Aorta (tissue), 5 donors: ENCODE data around the gene C17orf67. TPM values are rescaled to one million over a fixed set of nuclear protein-coding genes. Genes with fewer than 3 reads are reported as not detected.
"Not testable (repeated sequence)": the region's sequence is repeated elsewhere in the genome, so short reads cannot be mapped to it uniquely, and the experiment has no call there.

Experiments
- ATAC-seq: fragments of 200-7000 bp; cut with Tn5 transposase; one replicate; pipeline ENCODE4 v1.9.1; 2022; ENCODE audit warnings: moderate library complexity; ENCODE audit not compliant: low FRiP score
- DNase-seq, 2 donors: peaks; one replicate each; pipeline ENCODE4 v3.0.0-alpha.2; 2020
- H3K27ac ChIP-seq, 2 donors: one replicate each; pipeline ENCODE4 v1.5.1; 2013; ENCODE audit warnings: low read length in 2 of 2, mild to moderate bottlenecking in 2 of 2, moderate library complexity in 2 of 2, control low read depth in 1 of 2, inconsistent platforms in 1 of 2, low read depth in 1 of 2
- H3K27me3 ChIP-seq, 2 donors: one replicate each; pipeline ENCODE4 v1.6.1; 2013; ENCODE audit warnings: control low read depth in 1 of 2, low read length in 1 of 2, mild to moderate bottlenecking in 1 of 2, moderate library complexity in 1 of 2; ENCODE audit not compliant: insufficient read depth in 2 of 2, control insufficient read depth in 1 of 2
- H3K36me3 ChIP-seq, 2 donors: one replicate each; pipeline ENCODE4 v1.6.1; 2013; ENCODE audit warnings: control low read depth in 1 of 2, low read length in 1 of 2, mild to moderate bottlenecking in 1 of 2; ENCODE audit not compliant: insufficient read depth in 2 of 2, control insufficient read depth in 1 of 2
- H3K4me1 ChIP-seq, 2 donors: one replicate each; pipeline ENCODE4 v1.6.1; 2013; ENCODE audit warnings: low read length in 2 of 2, control low read depth in 1 of 2, mild to moderate bottlenecking in 1 of 2, moderate library complexity in 1 of 2; ENCODE audit not compliant: insufficient read depth in 2 of 2, control insufficient read depth in 1 of 2
- H3K4me3 ChIP-seq, 2 donors: one replicate each; pipeline ENCODE4 v1.5.1; 2013; ENCODE audit warnings: low read length in 2 of 2, control low read depth in 1 of 2, mild to moderate bottlenecking in 1 of 2
- H3K9me3 ChIP-seq: one replicate; pipeline ENCODE4 v1.6.1; 2013; ENCODE audit warnings: mild to moderate bottlenecking, low read length; ENCODE audit not compliant: control insufficient read depth
- WGBS, 2 donors: extraction: QIAGEN DNeasy Blood & Tissue Kit; methylation state at CpG; one replicate each; pipeline ENCODE4 v1.1.7; 2013; 5-methylcytosine and 5-hydroxymethylcytosine counted together
- intact Hi-C, 2 donors: fragments of 100-400 bp; cut with DNase I; formaldehyde crosslinking; loops; one replicate each; pipeline versions ENCODE4 v1.14.2 to v1.15.0; 2022
- polyA plus RNA-seq, 2 donors: library from polyadenylated mRNA; stranded (reverse); fragments of 200-250 nt; gene quantifications; one replicate each; pipeline ENCODE4 v1.2.3, GENCODE V29; 2013
- total RNA-seq, 2 donors: library from RNA; stranded (reverse); fragmentation: NEBNext Ultra II Directional; extraction: Animal tissue kit (Norgen Biotek cat#: 25700); gene quantifications; one replicate each; pipeline ENCODE4 v1.2.1, GENCODE V29; 2021
- donor health status: healthy with polysubstance abuse.
- donor health status: Bipolar disorder and iron deficiency.
- donor health status: DM: no; HTN: no; CAD: no.
- donor health status: DM: no; HTN: no; CAD: no.
- donor health status: DM: yes; HTN: yes; CAD: no.

The C17orf67 gene
- total and polyA plus RNA-seq, 4 donors, result 1.3 to 5.0 (median 3.5) TPM

DNA sequence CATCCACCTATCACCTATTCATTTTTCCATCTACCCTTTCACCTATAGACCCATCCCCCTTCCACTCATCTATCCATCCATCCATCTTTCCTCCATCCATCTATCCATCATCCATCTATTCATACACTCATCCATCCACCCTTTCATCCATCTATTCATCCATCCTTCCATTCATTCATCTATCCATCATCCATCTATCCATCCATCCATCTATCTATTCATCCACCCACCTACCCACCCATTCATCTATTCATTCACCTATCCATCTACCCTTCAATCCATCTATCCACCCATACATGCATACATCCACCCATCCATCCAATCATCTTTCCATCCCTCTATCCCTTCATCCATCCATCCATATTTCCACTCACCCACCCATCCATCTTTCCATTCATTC is 63.3 kb downstream of the C17orf67 start:
- Histone ChIP-seq H3K27ac (no peak overlapping the region), H3K27me3 (no peaks in the 10 kb centered on the region), H3K4me1 (no peaks in the 10 kb centered on the region), H3K9me3 (no peaks in the 10 kb centered on the region), H3K36me3 (no peaks in the 10 kb centered on the region), H3K4me3 (no peak overlapping the region)
- no peak for ATAC-seq
- intact Hi-C loops, result no loop called here
- no peak for DNase-seq

DNA sequence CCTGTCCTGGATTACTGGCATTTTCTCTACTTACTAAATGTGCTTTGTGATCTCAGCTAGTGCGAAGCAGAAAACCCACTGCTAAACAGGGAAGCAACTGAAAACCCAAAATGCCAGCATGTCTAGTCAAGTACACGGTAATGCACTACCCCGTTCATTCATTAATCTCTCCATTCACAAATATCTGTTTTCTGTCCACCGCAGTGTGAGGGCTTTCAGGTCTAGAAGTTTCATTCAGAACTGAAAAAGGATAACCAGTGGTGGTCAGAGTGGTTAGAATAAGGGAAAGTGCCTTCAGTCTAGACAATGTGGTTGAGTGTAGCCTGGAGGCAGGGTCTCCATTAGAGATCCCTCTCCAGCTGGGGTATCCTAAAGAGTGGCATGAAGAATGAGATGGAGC is 68.3 kb downstream of the C17orf67 start:
- intact Hi-C loops, result no loop called here
- Histone ChIP-seq H3K36me3 (no peaks in the 10 kb centered on the region), H3K4me3 (no peak overlapping the region), H3K4me1 (no peaks in the 10 kb centered on the region), H3K27me3 (no peaks in the 10 kb centered on the region), H3K27ac (no peak overlapping the region), H3K9me3 (peaks cover 2% of the 10 kb centered on the region)
- ATAC-seq (no peak), DNase-seq (no peak)
- 76 to 82% methylated on average over 4 of the region's 4 CpGs for WGBS, 2 donors

DNA sequence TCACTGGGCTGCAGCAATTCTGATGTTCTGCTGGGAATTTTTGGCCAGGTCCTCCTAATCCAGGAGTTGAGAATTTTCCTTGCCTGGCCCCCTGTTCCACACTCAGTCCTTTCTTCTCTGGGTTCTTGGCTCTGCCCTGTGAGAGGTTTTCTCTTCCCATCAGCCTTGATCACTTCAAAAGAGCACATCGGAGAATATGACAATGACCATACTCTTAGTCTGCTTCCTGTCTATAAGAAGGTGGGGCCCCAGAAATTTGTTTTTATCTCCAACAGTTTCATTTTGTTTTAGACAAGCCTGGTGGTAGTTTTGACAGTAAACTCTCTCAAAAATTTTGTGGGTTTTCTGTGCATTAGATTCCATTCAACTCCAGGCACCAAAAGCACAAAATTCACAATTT is 70.7 kb downstream of the C17orf67 start:
- intact Hi-C loops, result no loop called here
- Histone ChIP-seq H3K4me3 (no peak overlapping the region), H3K27me3 (no peaks in the 10 kb centered on the region), H3K27ac (no peak overlapping the region), H3K9me3 (peaks cover 2% of the 10 kb centered on the region), H3K4me1 (no peaks in the 10 kb centered on the region), H3K36me3 (no peaks in the 10 kb centered on the region)
- WGBS, 2 donors, result 85 to 89% methylated on average over 1 of the region's 1 CpG
- no peak for ATAC-seq
- DNase-seq, result no peak

DNA sequence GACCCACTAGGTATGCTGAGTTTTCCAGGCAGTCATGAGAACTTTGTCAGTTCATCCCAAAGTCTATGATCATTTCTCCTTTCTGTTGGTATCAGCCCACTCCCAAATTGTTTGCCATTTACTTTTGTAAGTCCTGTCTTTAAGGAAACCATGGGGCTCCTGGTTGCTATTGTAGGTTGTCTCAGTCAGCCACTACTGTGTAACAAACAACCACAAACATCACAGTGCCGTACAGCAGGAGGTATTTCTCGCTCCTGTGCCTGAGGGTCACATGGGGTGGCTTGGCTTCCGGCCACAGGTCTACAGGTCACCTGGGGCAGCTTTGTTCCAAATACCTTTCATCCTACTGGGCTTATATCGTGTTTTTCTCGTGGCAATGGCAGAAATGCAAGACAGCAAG is 71.6 kb downstream of the C17orf67 start:
- no peak overlapping the region for H3K4me3 ChIP-seq
- H3K27ac ChIP-seq, result no peak overlapping the region
- DNase-seq, result no peak
- H3K9me3 ChIP-seq, result peaks cover 2% of the 10 kb centered on the region
- WGBS, 2 donors, result 82 to 83% methylated on average over 5 of the region's 5 CpGs
- no peaks in the 10 kb centered on the region for H3K27me3 ChIP-seq
- H3K36me3 ChIP-seq, result no peaks in the 10 kb centered on the region
- no peak for ATAC-seq
- H3K4me1 ChIP-seq, result no peaks in the 10 kb centered on the region
- intact Hi-C loops, result no loop called here

DNA sequence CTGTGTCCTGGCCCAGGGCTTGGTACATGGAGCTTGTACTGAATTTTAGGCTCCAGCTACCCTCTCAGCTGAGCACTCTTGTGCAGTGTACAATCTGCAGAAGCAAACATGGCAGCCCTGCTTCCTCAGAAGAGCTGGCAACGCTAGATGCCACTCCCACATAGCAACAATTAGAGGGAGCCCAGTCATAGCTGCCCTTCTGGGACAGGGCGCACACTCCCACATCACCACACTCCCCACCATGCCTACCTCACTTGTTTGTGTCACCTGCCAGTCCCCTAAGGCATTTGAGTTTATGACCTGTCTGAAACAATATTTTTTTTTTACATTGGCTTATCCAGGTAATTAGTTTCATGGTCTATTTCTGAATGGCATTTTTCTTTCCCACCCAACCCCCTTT is 72.3 kb downstream of the C17orf67 start:
- Histone ChIP-seq H3K27me3 (no peaks in the 10 kb centered on the region), H3K4me3 (no peak overlapping the region), H3K4me1 (no peaks in the 10 kb centered on the region), H3K27ac (no peak overlapping the region), H3K36me3 (no peaks in the 10 kb centered on the region), H3K9me3 (peaks cover 2% of the 10 kb centered on the region)
- WGBS, 2 donors, result 66 to 73% methylated on average over 2 of the region's 2 CpGs
- intact Hi-C loops, result no loop called here
- ATAC-seq, result no peak
- no peak for DNase-seq

DNA sequence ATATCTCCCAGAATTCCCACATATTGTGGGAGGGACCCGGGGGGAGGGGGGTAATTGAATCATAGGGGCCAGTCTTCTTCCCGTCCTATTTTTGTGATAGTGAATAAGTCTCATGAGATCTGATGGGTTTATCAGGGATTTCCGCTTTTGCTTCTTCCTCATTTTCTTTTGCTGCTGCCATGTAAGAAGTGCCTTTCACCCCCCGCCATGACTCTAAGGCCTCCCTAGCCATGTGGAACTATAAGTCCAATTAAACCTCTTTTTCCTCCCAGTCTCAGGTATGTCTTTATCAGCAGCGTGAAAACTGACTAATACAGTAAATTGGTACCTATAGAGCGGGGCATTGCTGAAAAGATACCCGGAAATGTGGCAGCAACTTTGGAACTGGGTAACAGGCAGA is 76.1 kb downstream of the C17orf67 start:
- H3K4me3 ChIP-seq, H3K4me1 ChIP-seq, intact Hi-C loops, H3K27me3 ChIP-seq, DNase-seq, ATAC-seq, H3K27ac ChIP-seq, H3K9me3 ChIP-seq, H3K36me3 ChIP-seq: not testable (repeated sequence)
- WGBS, 2 donors, result 91 to 92% methylated on average over 7 of the region's 7 CpGs

DNA sequence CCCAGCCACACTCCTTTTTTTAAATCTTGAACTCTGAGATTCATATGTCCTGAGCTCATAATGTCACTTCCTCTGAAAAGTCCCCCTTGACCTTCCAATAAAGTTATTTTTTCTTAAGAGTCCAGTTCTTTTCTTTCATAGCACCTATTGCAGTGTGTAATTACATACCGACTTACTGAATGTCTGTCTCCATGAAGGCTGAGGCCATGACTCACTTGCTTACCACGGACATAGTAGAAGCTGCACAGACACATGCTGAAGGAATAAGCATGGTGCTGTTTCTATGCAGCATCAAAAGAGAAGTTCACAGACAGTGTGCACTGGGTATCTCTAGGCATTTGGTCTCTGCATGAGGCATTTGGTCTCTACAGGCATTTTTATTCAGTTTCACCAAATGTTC is 77.2 kb downstream of the C17orf67 start:
- ATAC-seq (no peak), DNase-seq (no peak)
- H3K4me3 ChIP-seq, result no peak overlapping the region
- 47 to 50% methylated on average over 2 of the region's 2 CpGs for WGBS, 2 donors
- no peaks in the 10 kb centered on the region for H3K36me3 ChIP-seq
- H3K27me3 ChIP-seq, result no peaks in the 10 kb centered on the region
- no peaks in the 10 kb centered on the region for H3K4me1 ChIP-seq
- H3K9me3 ChIP-seq, result no peaks in the 10 kb centered on the region
- intact Hi-C loops, result no loop called here
- H3K27ac ChIP-seq, result no peak overlapping the region

DNA sequence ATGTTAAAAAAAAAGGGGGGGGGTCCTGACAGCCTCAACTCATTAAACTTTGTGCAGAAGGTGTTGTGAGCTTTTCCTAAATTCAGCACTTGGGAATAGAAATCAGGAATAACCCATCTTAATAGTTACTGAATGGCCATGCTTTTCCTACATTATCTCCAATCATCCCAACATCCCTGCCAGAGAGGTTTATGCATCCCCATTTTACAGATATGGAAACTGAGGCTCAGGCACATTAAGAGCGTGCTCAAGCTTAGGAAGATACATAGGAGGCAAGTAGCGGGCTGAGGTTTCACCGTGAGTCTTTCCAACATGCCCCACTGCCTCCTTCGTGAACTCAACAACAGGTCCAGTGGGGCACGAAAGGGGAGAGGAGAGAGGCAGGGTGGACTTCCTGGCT is 78.4 kb downstream of the C17orf67 start:
- Histone ChIP-seq H3K27me3 (no peaks in the 10 kb centered on the region), H3K36me3 (no peaks in the 10 kb centered on the region), H3K4me3 (no peak overlapping the region), H3K4me1 (no peaks in the 10 kb centered on the region), H3K27ac (no peak overlapping the region), H3K9me3 (no peaks in the 10 kb centered on the region)
- intact Hi-C loops, result no loop called here
- DNase-seq (no peak), ATAC-seq (no peak)
- WGBS, 2 donors, result 83 to 84% methylated on average over 5 of the region's 5 CpGs

DNA sequence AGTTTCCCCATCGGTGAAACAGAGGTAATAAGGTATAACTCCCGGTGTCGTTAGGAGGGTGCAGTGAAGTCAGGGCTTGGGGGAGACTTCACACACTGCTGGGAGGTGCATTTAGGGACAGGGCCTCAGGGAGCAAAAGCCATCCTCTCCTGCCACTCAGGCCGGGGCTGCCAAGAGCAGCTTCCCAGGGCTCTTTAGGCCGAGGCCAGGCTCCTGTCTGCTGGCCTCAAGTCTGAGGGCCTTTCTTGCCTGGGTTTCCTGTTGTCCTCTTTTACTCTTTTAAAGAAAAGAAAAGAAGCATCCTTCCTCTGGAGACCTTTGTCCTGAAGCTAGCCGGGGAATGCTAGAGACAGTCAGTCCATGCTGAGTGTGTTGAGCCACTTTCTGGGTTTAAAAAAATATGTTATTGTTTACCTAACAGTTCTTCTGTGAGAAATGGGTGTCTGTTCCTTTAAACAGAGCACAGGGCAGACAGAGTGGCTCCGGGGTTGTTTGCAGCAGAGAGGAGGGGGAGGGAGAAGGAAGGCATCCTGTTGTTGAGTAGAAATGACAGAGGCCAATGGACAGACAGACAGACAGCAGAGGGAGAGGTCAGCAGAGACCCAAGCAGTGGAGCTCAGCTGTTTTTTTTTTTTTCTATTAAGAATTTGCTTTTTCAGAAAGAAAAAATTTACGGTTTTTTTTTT is 79.1 kb downstream of the C17orf67 start:
- ATAC-seq, result no peak
- intact Hi-C loops, result no loop called here
- no peaks in the 10 kb centered on the region for H3K9me3 ChIP-seq

More for the DNA sequence above, 79.1 kb downstream of the C17orf67 start:
- Histone ChIP-seq H3K27me3 (no peaks in the 10 kb centered on the region), H3K4me3 (no peak overlapping the region), H3K4me1 (no peaks in the 10 kb centered on the region), H3K27ac (no peak overlapping the region), H3K36me3 (no peaks in the 10 kb centered on the region)
- DNase-seq, result no peak
- WGBS, 2 donors, result 37% methylated on average over 8 of the region's 8 CpGs
